HTR-8/SVneo (cell line): Measurements from ENCODE around the gene TMTC4.
"Not testable (repeated sequence)": the region's sequence is repeated elsewhere in the genome, so short reads cannot be mapped to it uniquely, and the experiment has no call there.

ENCODE experiments used
- DNase-seq: peaks from one replicate; pipeline ENCODE4 v3.0.0; 2011; ENCODE audit warnings: low spot score, mixed read lengths; ENCODE audit not compliant: insufficient read length
- FAIRE-seq: peaks from 2 replicates; lab custom pipeline; 2011; peaks lifted over from hg19 to GRCh38; lab: Jason Lieb, UNC

Gene TMTC4, protein sequence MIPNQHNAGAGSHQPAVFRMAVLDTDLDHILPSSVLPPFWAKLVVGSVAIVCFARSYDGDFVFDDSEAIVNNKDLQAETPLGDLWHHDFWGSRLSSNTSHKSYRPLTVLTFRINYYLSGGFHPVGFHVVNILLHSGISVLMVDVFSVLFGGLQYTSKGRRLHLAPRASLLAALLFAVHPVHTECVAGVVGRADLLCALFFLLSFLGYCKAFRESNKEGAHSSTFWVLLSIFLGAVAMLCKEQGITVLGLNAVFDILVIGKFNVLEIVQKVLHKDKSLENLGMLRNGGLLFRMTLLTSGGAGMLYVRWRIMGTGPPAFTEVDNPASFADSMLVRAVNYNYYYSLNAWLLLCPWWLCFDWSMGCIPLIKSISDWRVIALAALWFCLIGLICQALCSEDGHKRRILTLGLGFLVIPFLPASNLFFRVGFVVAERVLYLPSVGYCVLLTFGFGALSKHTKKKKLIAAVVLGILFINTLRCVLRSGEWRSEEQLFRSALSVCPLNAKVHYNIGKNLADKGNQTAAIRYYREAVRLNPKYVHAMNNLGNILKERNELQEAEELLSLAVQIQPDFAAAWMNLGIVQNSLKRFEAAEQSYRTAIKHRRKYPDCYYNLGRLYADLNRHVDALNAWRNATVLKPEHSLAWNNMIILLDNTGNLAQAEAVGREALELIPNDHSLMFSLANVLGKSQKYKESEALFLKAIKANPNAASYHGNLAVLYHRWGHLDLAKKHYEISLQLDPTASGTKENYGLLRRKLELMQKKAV

DNA sequence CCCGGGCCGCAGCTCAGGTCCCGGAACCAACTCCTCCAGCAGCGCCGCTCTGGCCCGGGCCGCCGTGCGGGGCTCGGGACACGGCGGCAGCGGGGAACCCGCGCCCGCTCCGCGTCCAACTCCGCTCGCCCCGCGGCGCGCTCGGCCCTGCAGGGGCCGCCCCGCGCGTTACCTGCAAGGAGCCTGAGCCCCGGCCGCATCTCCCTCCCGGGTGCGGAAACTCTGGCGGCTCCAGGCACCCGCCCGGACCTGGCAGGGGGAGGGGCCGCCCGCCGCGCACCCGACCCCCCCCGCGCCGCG lies at the start of gene TMTC4:
TSS of gene TMTC4 (minus strand) at position 224 of the 300 bp plus-strand sequence. CDS start 4,433 bp downstream, outside the sequence.
- FAIRE-seq (no peak), DNase-seq (no peak)

DNA sequence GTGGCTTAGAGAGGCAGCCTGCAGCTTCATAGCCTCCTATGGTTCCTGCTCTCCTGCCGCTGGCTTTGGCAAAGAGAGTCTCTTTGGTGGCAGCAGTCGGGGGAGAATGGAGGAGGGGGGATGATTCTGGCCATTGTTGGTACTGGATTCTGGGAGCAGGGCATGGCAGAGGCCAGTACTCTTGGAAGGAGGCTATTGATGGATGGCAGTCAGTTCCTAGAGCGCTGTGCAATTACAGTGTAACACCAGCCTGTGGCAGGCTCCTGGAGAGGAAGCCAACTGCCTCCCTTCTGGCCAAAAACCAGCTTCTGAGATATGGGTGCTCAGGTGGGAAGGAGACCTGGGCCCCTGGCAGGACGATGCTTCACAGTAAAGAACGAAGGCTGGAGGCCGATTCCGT lies 47.9 kb upstream of the TMTC4 start:
- DNase-seq (no peak), FAIRE-seq (no peak)

DNA sequence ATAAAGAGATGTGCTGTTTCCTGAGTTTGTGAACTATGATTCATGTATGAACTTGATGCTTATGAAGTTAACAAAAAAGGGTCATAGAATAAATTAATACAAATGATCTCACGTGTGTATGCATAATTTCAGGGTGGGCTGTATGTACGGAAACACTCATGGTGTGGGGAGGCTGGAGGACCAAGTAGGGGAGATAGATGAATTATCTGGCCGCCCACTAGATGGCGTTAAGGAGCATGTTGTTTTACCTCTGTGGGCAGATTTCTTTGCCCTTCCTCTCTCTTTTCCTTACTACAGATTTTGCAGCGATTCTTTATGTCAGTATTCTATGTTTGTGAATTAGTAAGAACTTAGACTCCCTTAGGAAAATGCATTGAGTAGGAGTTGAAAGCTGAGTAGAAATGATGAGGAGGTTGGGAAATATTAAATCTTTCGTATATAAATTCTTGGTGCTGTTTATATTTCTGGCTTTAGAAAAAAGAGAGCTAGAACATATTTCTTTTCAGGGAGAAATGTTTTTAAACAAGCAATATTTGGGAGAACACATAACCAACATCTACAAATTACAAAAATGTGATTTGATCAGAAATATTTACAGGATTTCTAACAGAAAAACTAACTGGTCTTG lies 47.4 kb upstream of the TMTC4 start:
- DNase-seq, result peak; percentile 21
- FAIRE-seq, result no peak

DNA sequence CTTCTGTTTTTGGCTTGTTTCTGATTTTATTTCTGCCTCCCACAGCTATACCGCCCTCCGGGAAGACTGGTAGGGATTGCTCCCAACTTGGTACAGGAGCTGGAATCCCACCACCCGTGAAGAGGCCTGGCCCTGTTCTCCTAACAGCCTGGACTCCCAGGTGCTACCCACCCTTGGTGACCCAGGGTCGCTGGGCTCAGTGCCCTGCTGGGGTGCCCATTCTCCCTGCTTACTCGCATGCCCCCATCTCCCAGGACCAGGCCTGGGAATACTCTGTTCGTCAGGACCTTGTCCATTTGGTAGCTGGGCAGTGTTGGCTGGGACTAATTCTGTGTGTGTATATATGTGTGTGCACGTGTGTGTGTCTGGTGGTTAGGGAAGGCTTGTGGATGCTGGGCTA lies 41.0 kb upstream of the TMTC4 start:
- FAIRE-seq (no peak), DNase-seq (no peak)

DNA sequence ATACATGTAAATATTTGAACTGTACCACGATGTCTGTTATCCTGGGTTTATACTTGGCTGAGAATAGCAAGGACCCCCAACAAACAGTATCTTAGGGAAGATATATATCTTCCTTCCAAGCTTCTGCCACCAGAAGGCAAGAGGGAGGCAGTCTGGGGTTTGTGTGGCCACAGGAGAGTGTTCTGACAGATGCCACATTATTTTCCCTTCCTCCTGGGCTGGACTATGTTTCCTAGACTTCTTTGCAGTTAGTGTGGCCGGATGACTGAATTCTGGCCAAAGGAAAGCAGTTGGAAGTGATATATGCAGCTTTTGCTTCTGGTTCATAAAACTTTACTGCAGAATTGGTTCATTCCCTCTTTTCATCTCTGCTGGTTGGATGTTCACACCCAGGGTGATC lies 39.9 kb upstream of the TMTC4 start:
- FAIRE-seq, result no peak
- DNase-seq, result no peak

DNA sequence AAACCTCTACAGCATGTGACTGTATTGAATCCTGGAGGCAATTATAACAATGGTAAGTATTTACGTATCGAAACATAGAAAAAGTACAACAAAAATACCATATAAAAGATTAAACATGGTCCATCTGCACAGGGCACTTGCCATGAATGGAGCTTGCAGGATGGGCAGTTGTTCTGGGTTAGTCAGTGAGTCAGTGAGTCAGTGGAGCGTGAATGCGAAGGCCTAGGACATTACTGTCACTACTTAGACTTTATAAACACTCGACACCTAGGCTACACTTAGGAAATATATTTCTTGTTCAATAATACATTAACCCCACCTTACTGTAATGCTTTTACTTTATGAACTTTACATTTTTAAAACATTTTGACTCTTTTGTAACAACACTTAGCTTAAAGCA lies 35.6 kb upstream of the TMTC4 start:
- DNase-seq, result no peak
- FAIRE-seq, result no peak

DNA sequence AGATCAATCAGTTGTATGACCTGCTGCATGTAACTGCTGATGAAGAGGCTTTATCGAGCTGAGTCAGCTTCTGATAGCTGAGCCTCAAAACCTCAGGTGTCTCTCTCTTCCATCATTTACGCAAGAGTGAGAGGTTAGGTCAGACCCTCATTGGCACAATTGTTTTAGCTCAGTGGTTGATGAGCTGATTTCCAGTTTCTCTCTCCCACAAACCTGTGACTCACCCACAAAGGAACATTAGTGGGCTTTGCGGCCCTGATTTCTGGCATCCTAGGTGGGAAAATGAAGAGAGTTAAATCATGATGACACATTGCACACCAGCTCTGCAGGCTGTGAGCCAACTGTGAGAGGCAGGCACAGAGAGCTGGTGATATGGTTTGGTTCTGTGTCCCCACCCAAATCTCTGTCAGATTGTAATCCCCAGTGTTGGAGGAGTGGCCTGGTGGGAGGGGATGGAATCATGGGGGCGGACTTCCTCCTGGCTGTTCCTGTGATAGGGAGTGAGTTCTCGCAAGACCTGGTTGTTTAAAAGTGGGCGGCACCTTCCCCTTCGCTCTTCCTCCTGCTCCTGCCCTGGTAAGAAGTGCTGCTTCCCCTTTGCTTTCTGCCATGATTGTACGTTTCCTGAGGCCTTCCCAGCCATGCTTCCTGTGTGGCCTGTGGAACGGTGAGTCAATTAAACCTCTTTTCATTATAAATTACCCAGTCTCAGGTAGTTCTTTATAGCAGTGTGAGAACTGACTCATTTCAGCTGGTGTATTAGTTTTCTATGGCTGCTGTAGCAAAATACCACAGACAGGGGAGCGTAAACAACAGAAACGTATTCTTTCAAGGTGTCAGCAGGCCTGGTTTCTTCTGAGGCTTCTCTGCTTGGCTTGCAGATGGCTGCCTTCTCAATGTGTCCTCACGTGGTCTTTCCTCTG lies 33.5 kb upstream of the TMTC4 start:
- FAIRE-seq (no peak), DNase-seq (no peak)

DNA sequence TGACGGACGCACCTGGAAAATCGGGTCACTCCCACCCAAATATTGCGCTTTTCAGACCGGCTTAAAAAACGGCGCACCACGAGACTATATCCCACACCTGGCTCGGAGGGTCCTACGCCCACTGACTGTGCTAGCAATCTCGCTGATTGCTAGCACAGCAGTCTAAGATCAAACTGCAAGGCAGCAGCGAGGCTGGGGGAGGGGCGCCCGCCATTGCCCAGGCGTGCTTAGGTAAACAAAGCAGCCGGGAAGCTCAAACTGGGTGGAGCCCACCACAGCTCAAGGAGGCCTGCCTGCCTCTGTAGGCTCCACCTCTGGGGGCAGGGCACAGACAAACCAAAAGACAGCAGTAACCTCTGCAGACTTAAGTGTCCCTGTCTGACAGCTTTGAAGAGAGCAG lies 23.7 kb upstream of the TMTC4 start:
- not testable (repeated sequence) for DNase-seq, FAIRE-seq

DNA sequence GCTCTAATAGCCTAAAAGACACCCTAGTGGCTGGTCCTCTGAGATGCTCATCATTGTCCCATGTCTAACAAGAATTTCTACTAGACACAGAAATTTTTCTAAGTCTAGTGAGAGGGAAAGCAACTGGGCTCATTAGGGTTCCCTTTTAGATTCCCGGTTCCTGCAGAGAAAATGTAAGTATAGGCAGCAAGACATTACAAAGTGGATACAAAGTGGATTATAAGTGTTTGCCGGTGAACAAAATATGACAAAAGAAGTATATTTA lies 20.8 kb upstream of the TMTC4 start:
- DNase-seq, result no peak
- no peak for FAIRE-seq

DNA sequence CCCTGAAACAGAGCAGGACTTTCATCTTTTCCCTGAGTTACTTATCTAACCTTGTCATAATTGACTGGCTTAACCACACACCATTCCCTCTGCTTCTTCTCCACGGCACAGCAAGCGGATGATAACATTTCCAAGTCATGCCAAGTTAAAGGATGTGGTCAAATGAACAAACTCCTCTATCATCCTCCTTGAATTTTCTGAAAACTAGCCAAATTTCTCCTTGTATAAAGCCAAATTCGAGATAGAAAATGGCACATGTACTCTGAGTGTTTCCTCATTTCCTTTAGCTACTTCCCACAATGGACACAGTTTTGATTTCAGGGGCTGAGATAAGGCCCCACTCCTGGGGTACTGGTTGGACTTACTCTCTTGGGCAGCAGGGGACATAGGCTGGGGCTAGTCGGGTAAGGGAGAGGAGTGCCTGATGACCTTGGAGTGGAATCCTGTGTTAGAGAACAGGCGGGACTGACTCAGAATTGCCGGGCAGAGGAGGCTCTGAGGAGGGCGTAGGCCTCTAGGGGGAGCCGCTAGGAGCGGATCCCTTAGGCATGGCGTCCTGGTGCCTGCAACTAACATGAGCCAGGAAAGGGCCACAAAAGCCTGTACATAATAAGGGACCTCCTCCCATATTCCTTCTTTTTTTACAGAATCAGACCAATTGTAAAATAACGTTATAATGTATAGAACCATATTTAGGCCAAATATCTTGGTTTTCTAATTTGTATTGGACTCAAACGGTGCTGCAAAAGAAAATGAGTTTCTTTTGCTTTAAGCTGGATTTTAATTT lies 20.3 kb upstream of the TMTC4 start:
- DNase-seq (peak; percentile 19), FAIRE-seq (no peak)

DNA sequence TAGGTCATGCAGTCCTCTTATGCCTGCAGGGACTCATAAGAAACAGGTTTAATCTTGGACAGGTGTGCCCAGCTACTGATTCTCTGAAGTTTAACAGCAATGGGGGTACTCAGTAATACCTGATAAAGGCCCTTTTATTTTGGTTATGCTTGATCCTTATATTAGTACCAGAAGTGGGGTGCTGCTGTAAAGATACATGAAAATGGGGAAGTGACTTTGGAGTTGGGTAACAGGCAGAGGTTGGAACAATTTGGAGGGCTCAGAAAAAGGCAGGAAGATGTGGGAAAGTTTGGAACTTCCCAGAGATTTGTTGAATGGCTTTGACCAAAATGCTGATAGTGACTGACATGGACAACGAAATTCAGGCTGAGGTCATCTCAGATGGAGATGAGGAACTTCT lies 14.6 kb upstream of the TMTC4 start:
- DNase-seq, result no peak
- no peak for FAIRE-seq

DNA sequence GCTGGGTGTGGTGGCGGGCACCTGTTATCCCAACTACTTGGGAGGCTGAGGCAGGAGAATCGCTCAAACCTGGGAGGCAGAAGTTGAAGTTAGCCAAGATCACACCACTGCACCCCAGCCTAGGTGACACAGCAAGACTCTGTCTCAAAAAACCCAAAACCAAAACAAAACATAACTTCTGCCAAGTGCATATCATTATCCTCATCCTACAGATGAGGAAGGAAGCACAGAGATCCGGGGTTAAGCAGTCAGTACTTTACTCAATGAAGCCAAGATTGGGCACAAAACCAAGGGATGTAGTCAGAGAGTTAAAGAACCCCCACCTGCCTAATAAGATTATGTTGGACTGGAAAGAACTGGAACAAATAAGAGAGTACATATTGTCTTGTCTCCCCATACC lies 5.5 kb upstream of the TMTC4 start:
- DNase-seq, result no peak
- FAIRE-seq, result no peak

DNA sequence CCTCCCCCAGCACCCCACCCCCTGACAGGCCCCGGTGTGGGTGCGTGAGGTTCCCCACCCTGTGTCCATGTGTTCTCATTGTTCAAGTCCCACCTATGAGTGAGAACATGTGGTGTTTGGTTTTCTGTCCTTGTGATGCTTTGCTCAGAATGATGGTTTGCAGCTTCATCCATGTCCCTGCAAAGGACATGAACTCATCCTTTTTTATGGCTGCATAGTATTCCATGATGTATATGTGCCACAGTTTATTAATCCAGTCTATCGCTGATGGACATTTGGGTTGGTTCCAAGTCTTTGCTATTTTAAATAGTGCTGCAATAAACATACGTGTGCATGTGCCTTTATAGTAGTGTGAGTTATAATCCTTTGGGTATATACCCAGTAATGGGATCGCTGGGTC lies 2.5 kb upstream of the TMTC4 start:
- not testable (repeated sequence) for DNase-seq, FAIRE-seq

DNA sequence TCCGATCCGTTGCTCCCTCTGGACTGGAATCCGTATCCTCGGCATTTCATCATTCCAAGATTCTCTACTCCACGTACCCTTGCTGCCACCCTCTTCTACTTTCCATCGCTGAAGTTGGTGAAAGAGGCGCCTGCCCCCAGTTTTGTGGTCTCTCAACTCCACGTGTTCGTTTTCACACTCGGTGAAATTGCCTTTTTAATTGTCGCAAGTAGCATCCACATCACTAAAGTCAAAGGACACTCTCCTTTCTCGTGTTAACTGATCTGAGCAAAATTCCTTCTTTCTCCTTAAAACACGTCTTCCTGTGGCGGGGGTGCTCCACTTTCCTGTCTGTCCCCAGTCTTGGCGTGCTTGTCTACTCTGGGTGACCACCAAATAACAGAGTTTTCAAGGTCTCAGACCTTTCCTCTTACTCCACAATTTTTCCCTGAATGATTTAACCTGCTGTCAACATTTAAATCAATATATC lies 1.1 kb upstream of the TMTC4 start:
- DNase-seq (no peak), FAIRE-seq (no peak)

DNA sequence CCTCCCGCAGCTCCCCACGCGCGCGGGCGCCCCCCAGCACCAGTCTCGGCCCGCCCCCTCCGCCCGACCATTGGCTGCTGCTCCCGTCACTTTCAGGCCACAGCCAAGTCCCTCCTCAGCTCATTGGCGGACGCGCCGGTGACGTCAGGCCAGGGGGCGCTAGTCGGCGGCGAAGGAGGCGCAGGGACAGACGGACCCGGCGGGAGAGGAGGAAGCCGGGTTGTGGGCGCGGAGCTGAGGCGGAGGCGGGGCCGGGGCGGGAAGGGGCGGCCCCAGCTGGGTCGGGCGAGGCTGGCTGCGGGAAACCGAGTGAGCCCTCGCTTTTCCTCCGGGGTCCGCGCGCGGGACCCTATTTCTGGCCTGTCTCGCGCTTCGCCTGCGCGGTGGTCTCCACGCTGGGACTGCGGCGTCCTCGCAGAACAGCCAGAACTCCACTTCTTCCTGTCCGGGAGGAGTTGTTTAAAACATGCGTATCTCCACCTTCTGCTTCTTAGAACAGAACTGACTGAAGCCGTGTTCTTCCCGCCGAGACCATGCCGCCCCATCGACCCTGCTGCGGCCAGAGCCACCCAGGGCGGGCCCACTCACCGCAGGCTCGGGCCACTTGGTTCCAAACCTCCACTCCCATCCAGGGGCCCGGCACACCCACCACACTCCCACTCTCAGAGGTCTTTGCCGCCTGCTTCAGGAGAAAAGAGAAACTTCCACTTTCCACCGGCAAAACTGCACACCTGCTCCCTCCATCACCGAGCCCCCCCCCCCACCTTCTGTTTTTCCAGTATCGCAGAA lies 471 bp upstream of the TMTC4 start:
- peak; percentile 93 for FAIRE-seq
- peak; percentile 95 for DNase-seq

DNA sequence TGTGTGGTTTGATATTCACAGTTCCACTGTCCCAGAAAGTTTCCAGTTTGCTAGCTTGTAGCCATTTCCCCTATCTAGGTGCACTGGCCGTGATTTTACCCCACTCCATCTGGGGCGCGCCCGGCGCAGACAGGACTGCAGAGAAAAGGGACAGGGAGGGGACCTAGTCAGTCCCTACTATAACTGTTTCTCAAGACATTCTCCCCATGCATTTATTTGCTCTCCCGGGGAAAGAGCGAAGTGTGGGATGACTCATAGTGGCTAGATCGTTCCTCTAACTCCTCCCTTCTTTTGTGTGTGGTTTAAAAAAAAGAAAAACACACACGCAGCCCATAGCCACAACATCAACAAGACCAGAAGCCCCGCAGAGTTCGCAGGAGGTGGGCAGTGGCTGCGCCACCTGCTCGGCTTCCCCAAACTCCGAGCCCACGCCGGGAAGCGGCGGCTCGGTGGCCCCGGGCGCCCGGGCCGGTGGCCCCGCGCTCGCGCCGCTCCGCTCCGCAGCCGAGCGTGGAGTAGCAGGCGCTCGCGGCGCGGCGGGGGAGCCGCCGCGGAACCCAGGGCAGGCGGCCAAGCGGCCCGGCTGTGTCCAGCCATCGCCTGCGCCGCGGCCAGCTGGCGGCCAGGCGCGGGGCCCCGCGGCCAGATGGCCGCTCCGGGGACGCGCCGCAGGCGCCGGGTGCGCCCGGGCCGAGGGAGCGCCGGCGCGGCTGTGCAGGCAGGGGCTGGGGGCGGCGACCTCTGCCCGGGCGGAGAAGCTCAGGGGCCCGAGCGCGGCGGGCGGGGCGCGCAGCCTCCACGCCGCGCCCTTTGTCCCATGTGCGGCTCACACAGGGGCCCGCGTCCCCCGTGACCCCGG lies 653 bp downstream of the TMTC4 start:
- DNase-seq (peak; percentile 36), FAIRE-seq (no peak)

DNA sequence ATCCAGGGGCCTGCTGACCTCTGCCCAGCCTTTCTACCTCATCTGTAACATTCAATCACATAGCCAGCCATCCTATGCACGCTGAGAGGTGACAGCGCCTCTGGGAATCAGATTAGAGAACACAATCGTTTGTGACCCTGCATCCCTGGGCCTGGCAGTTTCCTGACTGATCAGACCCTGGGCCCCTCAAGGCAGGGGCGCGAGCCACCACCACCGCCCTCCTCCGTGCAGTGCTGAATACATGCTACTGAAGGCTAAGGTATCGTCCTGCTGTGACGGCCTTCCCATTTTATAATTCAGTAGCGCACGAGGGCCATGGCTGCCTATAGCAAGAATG lies 1.3 kb downstream of the TMTC4 start:
- peak; percentile 3 for DNase-seq
- FAIRE-seq, result no peak
